ENCODE measurements around the gene ISYNA1. TPM values are rescaled to one million over a fixed set of nuclear protein-coding genes. Genes with fewer than 3 reads are reported as not detected.

The ISYNA1 gene
- polyA plus RNA-seq, 2 of the 4 experiments (the other 2 are of a cell fraction), result 18.0 to 60.7 TPM

GRCh38 chr19:18450931-18451836 lies 13.3 kb upstream of the ISYNA1 start:
- no peaks in the 10 kb centered on the region for H3K9me3 ChIP-seq
- peak; percentile 79 to 92 for ATAC-seq
- H3K4me2 ChIP-seq, result no peak overlapping the region
- no peak for FAIRE-seq
- H3K27ac ChIP-seq, result peak overlapping the region in 1 of 2 experiments; percentile 48; a peak in 1 of 6 replicates
- CTCF ChIA-PET, result interaction anchor here (0.5 to 11.3 kb wide), 56 partner anchors 8 to 536 kb away, joined by 3 to 168 read pairs (median 4); partner anchors contain the start of genes ELL, REX1BD, SSBP4 and UBA52
- DNase-seq (ENCODE audit: low read depth in 1 of 2, low spot score in 1 of 2), result peak in 1 of 2 experiments; percentile 64
- no peak overlapping the region for H3K4me3 ChIP-seq
- peaks cover 11% of the 10 kb centered on the region for H3K4me1 ChIP-seq
- no peak for TF ChIP-seq NPAS2 (CRISPR knock-in tag; IDR thresholded peaks at IDR 0.05; ENCODE audit: borderline replicate concordance)
- peak; percentile 80 for TF ChIP-seq RAD21 (conservative IDR thresholded peaks at IDR 0.05 in 1 of 2, IDR thresholded peaks at IDR 0.05 in 1 of 2)
- TF ChIP-seq RARB (CRISPR knock-in tag; IDR thresholded peaks at IDR 0.05), result no peak
- no peak for TF ChIP-seq HDAC2 (IDR thresholded peaks at IDR 0.05)
- TF ChIP-seq, protein P1, sequence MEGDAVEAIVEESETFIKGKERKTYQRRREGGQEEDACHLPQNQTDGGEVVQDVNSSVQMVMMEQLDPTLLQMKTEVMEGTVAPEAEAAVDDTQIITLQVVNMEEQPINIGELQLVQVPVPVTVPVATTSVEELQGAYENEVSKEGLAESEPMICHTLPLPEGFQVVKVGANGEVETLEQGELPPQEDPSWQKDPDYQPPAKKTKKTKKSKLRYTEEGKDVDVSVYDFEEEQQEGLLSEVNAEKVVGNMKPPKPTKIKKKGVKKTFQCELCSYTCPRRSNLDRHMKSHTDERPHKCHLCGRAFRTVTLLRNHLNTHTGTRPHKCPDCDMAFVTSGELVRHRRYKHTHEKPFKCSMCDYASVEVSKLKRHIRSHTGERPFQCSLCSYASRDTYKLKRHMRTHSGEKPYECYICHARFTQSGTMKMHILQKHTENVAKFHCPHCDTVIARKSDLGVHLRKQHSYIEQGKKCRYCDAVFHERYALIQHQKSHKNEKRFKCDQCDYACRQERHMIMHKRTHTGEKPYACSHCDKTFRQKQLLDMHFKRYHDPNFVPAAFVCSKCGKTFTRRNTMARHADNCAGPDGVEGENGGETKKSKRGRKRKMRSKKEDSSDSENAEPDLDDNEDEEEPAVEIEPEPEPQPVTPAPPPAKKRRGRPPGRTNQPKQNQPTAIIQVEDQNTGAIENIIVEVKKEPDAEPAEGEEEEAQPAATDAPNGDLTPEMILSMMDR (IDR thresholded peaks at IDR 0.05), result peak; percentile 77
- TF ChIP-seq ZFP36 (IDR thresholded peaks at IDR 0.05; ENCODE audit: borderline replicate concordance, partially characterized antibody), result no peak
- TF ChIP-seq SMC3 (IDR thresholded peaks at IDR 0.05), result peak; percentile 66; the same call in 2 of the 3 replicates
- 44% methylated on average over 14 of the region's 26 CpGs for WGBS (ENCODE audit: missing lambda C conversion rate)
- POLR2A ChIA-PET, result no interaction called here

- peaks cover 11% of the 10 kb centered on the region for H3K4me1 ChIP-seq
- CTCF ChIA-PET, result interaction anchor here (0.5 to 11.3 kb wide), 45 partner anchors 9 to 537 kb away, joined by 3 to 168 read pairs (median 4); partner anchors contain the start of genes REX1BD and SSBP4
- 90% methylated on average over 3 of the region's 33 CpGs for WGBS (ENCODE audit: missing lambda C conversion rate)
- POLR2A ChIA-PET, result no interaction called here
- no peak overlapping the region for H3K4me3 ChIP-seq
- no peak overlapping the region for H3K27ac ChIP-seq
- ATAC-seq (peak in 1 of 2 experiments; percentile 8; a peak in 2 of 6 replicates), DNase-seq (ENCODE audit: low read depth in 1 of 2, low spot score in 1 of 2) (no peak), FAIRE-seq (no peak)
- H3K9me3 ChIP-seq, result no peaks in the 10 kb centered on the region
- no peak overlapping the region for H3K4me2 ChIP-seq
- TF ChIP-seq POLR2A (IDR thresholded peaks at IDR 0.05; ENCODE audit: low read length) (no peak), CEBPB (IDR thresholded peaks at IDR 0.05) (no peak), MAFK (IDR thresholded peaks at IDR 0.05; ENCODE audit: partially characterized antibody) (no peak), NPAS2 (CRISPR knock-in tag; IDR thresholded peaks at IDR 0.05; ENCODE audit: borderline replicate concordance) (no peak), ZNF302 (CRISPR knock-in tag; IDR thresholded peaks at IDR 0.05) (no peak), FOSB (CRISPR knock-in tag; IDR thresholded peaks at IDR 0.05) (no peak), FOSL2 (IDR thresholded peaks at IDR 0.05) (no peak), FOSL2 (CRISPR knock-in tag; IDR thresholded peaks at IDR 0.05) (no peak), RNF2 (IDR thresholded peaks at IDR 0.05; ENCODE audit: borderline replicate concordance, low read depth) (no peak), SREBF2 (IDR thresholded peaks at IDR 0.05) (no peak), HMGXB4 (CRISPR knock-in tag; IDR thresholded peaks at IDR 0.05; ENCODE audit: borderline replicate concordance) (no peak)
These were observed 12.3 kb upstream of the ISYNA1 start for GRCh38 chr19:18450021-18450930.
